ENCODE data around the gene KRTAP29-1.

The KRTAP29-1 gene

GRCh38 chr17:41343029-41343428 is 40.4 kb upstream of the KRTAP29-1 start:
- Histone ChIP-seq H3K4me3 (ENCODE audit: low read depth, low read length) (no peak overlapping the region), H3K36me3 (replicated peaks) (no peaks in the 10 kb centered on the region), H3K27ac (no peak overlapping the region), H3K27me3 (replicated peaks) (no peaks in the 10 kb centered on the region)
- no peak for TF ChIP-seq CTCF (IDR thresholded peaks at IDR 0.05; ENCODE audit: low read depth, low read length, missing control alignments)
- in situ Hi-C loops (cut with HindIII; ENCODE audit: low pct_ligation_motif_present, low sequenced_read_pairs) = no loop called here
- DNase-seq = no peak

DNA sequence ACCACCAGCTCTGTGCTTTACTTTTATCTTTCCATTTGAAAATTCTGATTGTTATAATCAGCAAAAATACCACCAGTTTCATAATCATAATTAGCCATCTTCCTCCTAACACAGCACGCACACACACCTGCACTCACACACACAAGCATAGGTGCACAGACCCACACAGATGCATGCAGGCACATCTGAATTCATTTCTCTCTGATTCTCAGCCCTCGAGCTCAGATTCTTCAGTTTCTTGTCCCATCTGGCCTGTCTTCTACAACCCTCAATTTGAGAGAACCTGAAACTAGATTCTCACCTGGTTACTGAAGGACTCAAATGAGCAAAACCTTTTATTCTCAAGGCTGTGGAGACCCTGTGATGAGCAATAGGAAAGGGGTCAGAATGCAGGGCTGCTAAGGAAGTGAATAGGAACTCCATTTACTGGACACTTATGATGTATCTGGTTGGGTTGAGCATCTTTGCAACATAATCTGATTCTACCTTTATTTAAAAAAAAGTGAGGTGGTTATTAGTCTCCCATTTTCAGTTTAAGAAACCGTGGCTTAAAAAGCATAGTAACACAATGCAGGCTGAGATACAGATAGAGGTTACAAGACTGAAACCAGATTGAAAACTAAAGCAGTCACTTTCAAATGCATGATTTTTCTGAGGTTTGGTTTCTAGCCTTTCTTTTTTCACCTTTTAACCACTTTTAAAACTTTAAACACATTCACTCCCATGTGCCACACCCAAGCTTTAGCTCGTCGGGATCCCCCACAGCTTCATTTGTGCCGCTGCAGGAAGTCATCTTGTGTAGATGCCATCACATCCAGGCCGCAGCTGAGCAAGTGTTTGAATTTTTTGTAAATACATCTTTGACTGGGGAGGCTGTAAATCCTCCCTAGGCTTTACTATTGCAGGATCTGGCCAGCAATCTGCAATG is 38.5 kb upstream of the KRTAP29-1 start:
- TF ChIP-seq CTCF (IDR thresholded peaks at IDR 0.05; ENCODE audit: low read depth, low read length, missing control alignments) = no peak
- H3K36me3 ChIP-seq (replicated peaks) = no peaks in the 10 kb centered on the region
- no peak for DNase-seq
- in situ Hi-C loops (cut with HindIII; ENCODE audit: low pct_ligation_motif_present, low sequenced_read_pairs) = no loop called here
- H3K27me3 ChIP-seq (replicated peaks) = no peaks in the 10 kb centered on the region
- no peak overlapping the region for H3K4me3 ChIP-seq (ENCODE audit: low read depth, low read length)
- H3K27ac ChIP-seq = no peak overlapping the region

DNA sequence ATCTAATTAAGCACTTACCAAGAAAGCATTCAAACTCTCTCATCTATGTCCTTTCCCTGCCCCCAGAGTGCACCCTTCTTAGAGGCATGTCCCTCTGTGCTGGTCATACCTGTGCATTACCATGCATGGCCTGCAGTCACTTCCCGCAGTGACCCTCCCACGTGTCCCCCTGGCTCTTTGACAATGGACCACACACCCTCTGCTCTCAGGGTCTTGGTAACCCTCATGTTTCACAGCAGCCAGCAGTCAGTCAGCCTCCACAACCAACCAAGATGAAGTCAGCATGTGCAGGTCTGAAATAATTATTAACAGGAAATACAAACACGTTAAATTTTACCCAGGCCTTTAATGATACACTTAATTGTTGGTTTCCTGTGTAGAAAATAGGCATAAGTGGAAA is 37.8 kb upstream of the KRTAP29-1 start:
- Histone ChIP-seq H3K4me3 (ENCODE audit: low read depth, low read length) (no peak overlapping the region), H3K27me3 (replicated peaks) (no peaks in the 10 kb centered on the region), H3K36me3 (replicated peaks) (no peaks in the 10 kb centered on the region), H3K27ac (no peak overlapping the region)
- in situ Hi-C loops (cut with HindIII; ENCODE audit: low pct_ligation_motif_present, low sequenced_read_pairs) = no loop called here
- no peak for DNase-seq
- TF ChIP-seq CTCF (IDR thresholded peaks at IDR 0.05; ENCODE audit: low read depth, low read length, missing control alignments) = no peak

DNA sequence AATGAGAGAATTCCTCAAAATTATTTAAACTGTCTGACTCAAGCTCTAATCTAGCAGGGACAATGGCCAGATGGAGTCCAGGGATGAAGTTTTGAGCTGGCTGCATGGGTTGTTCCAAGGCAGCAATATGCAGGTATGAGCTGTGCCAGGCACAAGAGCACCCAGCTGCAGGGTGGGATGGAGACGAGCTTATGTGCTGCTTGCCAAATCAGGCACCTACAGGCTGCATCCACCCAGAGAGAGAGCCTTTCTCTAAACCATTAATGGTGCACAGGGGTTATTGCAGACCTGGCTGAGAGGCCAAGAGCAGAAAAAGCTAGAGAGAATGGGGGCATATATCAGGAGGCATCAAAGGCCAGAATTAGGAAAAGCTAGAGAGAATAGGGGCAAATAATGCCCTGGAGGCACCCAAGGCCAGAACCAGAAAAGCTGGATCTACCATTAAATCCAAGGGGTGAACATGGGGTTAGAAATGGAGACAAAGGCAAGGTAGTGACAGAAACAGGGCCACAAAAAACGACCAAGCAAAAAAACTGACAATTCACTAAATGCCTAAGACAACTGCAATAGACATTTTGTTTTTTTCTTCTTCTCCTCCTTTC is 37.0 kb upstream of the KRTAP29-1 start:
- no peak for DNase-seq
- Histone ChIP-seq H3K36me3 (replicated peaks) (no peaks in the 10 kb centered on the region), H3K4me3 (ENCODE audit: low read depth, low read length) (no peak overlapping the region), H3K27me3 (replicated peaks) (no peaks in the 10 kb centered on the region), H3K27ac (no peak overlapping the region)
- in situ Hi-C loops (cut with HindIII; ENCODE audit: low pct_ligation_motif_present, low sequenced_read_pairs) = no loop called here
- TF ChIP-seq CTCF (IDR thresholded peaks at IDR 0.05; ENCODE audit: low read depth, low read length, missing control alignments) = no peak

DNA sequence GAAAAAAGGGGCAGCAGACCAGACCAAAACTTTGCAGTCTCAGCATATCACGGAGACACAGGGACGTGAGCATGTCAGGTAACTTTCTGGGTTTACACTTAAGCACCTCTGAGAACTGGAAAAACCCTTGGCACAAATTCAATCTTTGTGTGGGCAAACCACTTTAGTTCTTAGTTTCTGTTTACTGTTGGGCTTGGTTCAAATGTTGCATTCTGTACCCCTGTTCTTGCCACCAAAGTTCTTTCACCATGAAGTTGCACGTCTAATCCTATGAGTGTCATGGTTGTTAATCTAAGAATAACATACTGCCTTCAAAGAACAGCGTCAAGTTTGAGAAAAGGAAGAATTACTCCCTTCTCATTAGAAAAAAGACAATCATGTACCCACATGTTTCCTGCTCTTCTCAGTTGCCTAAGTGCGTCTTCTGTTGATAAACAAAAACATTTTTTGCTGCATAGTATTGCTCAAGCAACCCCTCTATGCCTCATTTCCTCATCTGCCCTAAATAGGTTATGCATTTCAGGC is 36.4 kb upstream of the KRTAP29-1 start:
- H3K27ac ChIP-seq = no peak overlapping the region
- DNase-seq = no peak
- H3K4me3 ChIP-seq (ENCODE audit: low read depth, low read length) = no peak overlapping the region
- H3K36me3 ChIP-seq (replicated peaks) = no peaks in the 10 kb centered on the region
- TF ChIP-seq CTCF (IDR thresholded peaks at IDR 0.05; ENCODE audit: low read depth, low read length, missing control alignments) = no peak
- H3K27me3 ChIP-seq (replicated peaks) = no peaks in the 10 kb centered on the region
- in situ Hi-C loops (cut with HindIII; ENCODE audit: low pct_ligation_motif_present, low sequenced_read_pairs) = no loop called here

All from brain microvascular endothelial cell (primary cell).